Uterus (tissue), 2 donors: ENCODE measurements around the gene BICD2.

ENCODE experiments used
- CTCF ChIP-seq, 4 experiments: fragments of 200-600 bp in 2 of 4; fragments of 450-650 bp in 2 of 4; sonication (generic) in 2 of 4; IDR thresholded peaks; one replicate each; pipeline ENCODE4 v1.5.1; 2016 to 2019; ENCODE audit warnings: antibody characterized with exemption in 4 of 4, mild to moderate bottlenecking in 2 of 4, moderate library complexity in 1 of 4
- POLR2A ChIP-seq, 2 donors: fragments of 450-650 bp; IDR thresholded peaks; one replicate each; pipeline ENCODE4 v1.6.1; 2016; ENCODE audit warnings: antibody characterized with exemption in 2 of 2, mild to moderate bottlenecking in 1 of 2, moderate library complexity in 1 of 2

- TF ChIP-seq CTCF (IDR thresholded peaks at IDR 0.05): no peak
- TF ChIP-seq POLR2A (IDR thresholded peaks at IDR 0.05): no peak
Measured at GRCh38 chr9:92746567-92747458, 17.8 kb downstream of the BICD2 start.
